HL-60/S4 treated with retinoic acid at 250 ng/mL for 4 days and 3 days (cell line): Measurements from ENCODE around the gene STAM2.
"Not testable (repeated sequence)": the region's sequence is repeated elsewhere in the genome, so short reads cannot be mapped to it uniquely, and the experiment has no call there.

Experiments used
- in situ Hi-C: fragments of 300-500 bp; cut with MboI; formaldehyde crosslinking; loops from 2 replicates; pipeline ENCODE4 v1.7.0; 2022; ENCODE audit warnings: low sequenced_read_pairs

The STAM2 gene

GRCh38 chr2:152114366-152114765 is 61.2 kb downstream of the STAM2 start:
- in situ Hi-C loops: no loop called here

- in situ Hi-C loops: not testable (repeated sequence)
Measured at GRCh38 chr2:152107140-152107539, 68.4 kb downstream of the STAM2 start.

DNA sequence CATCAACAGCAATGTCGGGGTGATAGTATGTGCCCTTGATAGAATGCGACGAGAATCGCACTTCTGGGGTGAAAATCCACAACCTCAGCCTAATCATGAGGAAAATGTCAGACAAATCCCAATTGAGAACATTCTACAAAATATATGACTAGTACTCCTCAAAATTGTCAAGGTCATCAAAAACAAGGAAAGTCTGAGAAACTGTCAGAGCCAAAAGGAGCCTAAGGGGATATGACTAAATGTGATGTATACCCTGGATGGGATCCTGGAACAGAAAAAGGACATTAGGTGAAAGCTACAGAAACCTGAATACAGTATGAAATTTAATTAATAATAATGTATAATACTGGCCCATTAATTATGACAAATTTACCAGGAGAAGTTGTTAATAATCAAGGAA is 69.1 kb downstream of the STAM2 start:
- in situ Hi-C loops: no loop called here

GRCh38 chr2:152103271-152103670 is 72.3 kb downstream of the STAM2 start:
- in situ Hi-C loops: no loop called here

DNA sequence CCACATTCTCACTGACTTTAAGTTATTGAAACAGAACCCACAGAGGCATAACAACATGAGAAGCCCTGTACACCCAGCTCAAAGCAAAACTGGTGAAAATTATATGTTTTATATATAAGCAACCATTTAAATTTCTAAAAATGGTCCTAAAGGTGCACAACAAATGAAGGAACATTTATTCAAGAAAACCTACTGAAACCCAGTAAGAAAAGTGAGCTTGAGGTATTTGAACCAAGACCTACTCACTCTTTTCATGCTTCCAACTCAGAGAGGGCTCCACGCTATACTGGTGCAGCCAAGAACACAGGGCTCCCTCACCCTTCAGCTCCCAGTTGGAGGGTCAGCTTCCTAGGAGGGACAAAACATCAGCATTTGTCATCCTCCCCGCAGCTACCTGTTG is 74.6 kb downstream of the STAM2 start:
- in situ Hi-C loops: no loop called here

GRCh38 chr2:152099367-152100050 is 76.1 kb downstream of the STAM2 start:
- in situ Hi-C loops: no loop called here

DNA sequence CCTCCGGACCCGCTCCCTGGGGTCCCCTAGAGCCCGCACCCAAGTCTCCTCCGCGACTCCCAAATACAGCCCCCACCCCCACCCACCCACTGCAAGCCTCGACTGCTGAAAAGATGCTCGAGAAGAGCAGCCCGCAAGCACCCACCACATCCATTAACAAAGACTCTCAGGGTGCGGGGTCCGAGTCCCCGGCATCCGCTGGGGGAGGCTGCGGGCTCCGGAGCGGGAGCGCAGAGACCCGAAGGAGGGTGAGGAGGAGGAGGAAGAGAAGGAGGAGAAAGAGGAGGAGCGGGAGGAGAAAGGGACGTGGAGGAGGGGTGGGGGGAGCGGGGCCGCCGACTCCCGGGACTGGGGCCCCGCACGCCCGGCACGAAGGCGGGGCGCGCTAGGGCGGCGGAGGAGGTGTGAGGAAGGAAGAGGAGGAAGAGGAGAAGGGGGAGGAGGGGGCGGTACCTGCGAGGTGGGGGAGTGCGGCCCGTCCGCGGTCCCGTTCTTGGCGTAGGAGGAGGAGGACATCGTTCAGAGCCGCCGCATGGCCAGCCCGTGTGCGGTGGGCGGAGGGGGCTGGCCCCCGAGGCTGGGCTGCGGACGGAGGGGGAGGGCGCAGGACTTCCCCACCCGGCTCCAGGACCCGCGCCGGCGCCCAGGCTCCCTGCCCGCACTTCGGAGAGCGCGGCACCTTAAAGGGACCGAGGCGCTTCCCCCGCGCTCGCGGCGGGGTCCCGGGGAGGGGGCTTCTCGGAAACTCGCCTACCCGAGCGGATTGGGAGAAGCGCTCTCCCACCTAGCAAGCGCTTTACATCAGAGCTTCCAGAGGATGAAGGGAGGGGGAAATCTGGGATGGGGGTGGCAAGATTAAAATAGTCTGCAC is 76.8 kb downstream of the STAM2 start, which contains the start of gene CACNB4:
Gene CACNB4 (minus strand): TSS at position 549 of the 871 bp plus-strand sequence.
- in situ Hi-C loops: no loop called here

- in situ Hi-C loops: no loop called here
Measured at GRCh38 chr2:152097801-152098495, 77.6 kb downstream of the STAM2 start.

- in situ Hi-C loops: no loop called here
Measured at GRCh38 chr2:152097290-152097800, 78.2 kb downstream of the STAM2 start.

DNA sequence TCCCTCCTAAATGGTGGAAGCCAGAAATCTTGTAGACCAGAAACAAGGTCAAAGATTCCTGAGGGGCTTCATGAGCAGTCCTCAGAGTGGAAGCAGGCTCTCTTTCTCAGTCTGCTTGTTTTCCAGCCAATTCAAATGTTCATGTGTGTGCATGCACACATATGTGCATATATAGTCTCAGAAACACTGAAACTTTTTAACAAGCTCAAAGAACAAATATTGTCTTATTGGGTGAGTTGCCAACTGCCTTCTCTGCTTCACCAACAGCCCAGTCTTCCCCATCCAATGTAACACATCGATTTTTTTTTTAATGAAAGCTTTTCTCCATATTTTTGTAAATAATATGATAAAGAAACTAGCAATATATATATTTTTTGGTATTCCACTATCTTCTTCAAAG is 80.4 kb downstream of the STAM2 start:
- in situ Hi-C loops: no loop called here

DNA sequence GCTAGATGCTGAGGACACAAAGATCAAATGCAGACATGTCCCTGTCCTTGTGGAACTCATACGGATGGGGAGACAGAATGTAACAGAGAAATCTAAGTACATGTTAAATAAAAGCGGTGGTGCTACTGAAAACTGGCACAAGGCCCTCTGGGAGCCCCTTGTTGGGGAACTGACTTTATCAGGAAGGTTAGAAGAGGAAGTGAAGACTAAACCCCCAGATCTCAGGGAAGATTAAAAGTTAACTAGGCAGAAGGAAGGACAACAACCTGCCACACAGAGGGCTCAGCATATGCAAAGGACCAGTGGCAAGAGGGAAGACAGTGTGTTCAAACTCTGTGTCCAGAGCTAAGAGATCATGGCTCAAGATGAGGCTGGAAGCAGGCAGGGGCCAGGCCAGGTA is 81.5 kb downstream of the STAM2 start:
- in situ Hi-C loops: no loop called here

GRCh38 chr2:152093464-152093863 is 82.1 kb downstream of the STAM2 start:
- in situ Hi-C loops: no loop called here

- in situ Hi-C loops: no loop called here
Measured at GRCh38 chr2:152092095-152092494, 83.5 kb downstream of the STAM2 start.

GRCh38 chr2:152090726-152091125 is 84.8 kb downstream of the STAM2 start:
- in situ Hi-C loops: not testable (repeated sequence)

DNA sequence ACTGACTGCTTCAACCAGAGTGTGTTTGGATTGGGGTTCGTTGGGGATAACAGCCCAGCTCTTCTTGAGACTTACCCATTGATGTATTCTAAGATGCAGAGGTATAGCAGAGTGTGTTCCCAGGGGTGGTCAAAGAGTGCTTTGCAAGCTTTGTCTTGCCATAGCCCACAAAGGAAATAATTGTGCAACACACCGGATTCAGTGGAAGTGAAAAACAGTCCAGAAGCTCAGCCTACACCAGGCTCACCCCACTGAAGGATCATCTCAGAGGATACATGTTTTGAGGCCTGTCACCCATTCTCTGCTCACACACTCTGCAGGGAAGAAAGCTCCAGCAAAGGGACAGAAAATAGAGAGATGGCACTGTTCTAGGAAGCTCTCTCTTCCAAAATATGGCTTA is 86.3 kb downstream of the STAM2 start:
- in situ Hi-C loops: no loop called here

GRCh38 chr2:152088006-152088405 is 87.6 kb downstream of the STAM2 start:
- in situ Hi-C loops: no loop called here

DNA sequence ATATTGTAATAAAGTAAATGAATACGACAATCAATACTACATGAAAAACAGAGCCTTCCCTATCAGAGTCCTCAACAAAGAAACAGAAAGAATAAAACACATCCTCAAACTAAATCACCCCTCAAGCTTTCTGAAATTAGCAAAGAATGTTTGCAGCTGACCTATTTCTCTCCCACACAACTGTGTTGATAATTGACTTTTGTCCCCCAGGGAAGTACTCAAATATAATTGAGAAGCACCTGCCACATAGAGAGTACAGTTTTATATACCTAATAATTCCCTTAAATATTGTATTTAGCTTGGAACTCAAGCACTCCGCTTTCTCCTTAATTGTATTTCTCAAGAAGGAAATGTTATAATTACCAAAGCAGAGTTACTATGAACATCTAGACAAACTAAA is 89.3 kb downstream of the STAM2 start:
- in situ Hi-C loops: no loop called here

DNA sequence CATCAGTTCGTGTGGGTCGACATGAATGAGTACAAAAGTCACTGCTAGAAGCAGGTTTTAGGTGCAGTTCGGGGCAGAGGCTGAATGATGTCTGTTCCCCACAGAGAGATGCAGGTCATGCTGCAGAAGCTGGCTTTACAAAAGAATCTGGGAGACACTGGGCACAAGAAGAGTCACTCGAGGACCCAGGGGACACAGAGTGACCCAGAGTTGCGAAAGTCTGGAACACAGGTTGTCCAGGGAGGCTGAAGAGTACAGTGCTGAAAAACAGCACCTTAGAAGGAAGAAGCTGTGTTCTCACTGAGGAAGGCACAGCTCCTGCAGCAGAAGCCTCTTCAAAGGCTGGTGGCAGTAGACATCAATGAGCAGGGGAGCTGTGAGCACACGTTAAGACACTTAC is 91.5 kb downstream of the STAM2 start:
- in situ Hi-C loops: no loop called here

GRCh38 chr2:152083202-152083875 is 92.2 kb downstream of the STAM2 start:
- in situ Hi-C loops: no loop called here

DNA sequence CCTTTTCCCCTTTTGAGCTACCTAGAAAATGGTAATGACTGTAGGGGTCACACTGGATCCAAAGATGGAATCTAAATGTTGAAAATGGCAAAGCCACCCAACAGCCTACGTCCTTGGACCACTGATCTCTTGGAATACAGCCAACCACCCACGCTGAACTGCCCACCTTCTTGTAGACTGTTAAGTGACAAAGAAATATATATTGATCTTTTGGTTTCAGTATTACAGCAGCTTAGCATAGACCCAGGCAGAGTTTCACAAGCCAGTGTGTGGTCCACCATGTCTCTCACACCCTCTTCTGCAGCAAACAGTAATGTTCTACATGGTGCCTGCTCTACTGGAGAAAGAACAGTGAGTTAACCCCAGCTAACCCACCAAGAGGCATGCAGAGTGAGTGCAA is 96.9 kb downstream of the STAM2 start:
- in situ Hi-C loops: no loop called here

- in situ Hi-C loops: no loop called here
Measured at GRCh38 chr2:152078023-152078422, 97.5 kb downstream of the STAM2 start.
